ENCODE measurements around the gene SAA4.
"Not testable (repeated sequence)": the region's sequence is repeated elsewhere in the genome, so short reads cannot be mapped to it uniquely, and the experiment has no call there.

SAA4 gene

GRCh38 chr11:18259259-18259658 lies 22.7 kb upstream of the SAA4 start:
- DNase-seq (ENCODE audit: low read depth), result no peak
- TF ChIP-seq CTCF (IDR thresholded peaks at IDR 0.05; ENCODE audit: insufficient read depth, low read depth, low read length, missing control alignments), result no peak
- H3K4me3 ChIP-seq (ENCODE audit: low read depth, low read length), result no peak overlapping the region

GRCh38 chr11:18254781-18255361 lies 18.3 kb upstream of the SAA4 start:
- no peak for TF ChIP-seq CTCF (IDR thresholded peaks at IDR 0.05; ENCODE audit: insufficient read depth, low read depth, low read length, missing control alignments)
- H3K4me3 ChIP-seq (ENCODE audit: low read depth, low read length), result no peak overlapping the region
- no peak for DNase-seq (ENCODE audit: low read depth)

- no peak for TF ChIP-seq CTCF (IDR thresholded peaks at IDR 0.05; ENCODE audit: insufficient read depth, low read depth, low read length, missing control alignments)
- DNase-seq (ENCODE audit: low read depth), result no peak
These were observed 17.3 kb upstream of the SAA4 start for GRCh38 chr11:18253778-18254338.

GRCh38 chr11:18253233-18253632 lies 16.6 kb upstream of the SAA4 start:
- H3K4me3 ChIP-seq (ENCODE audit: low read depth, low read length), result no peak overlapping the region
- DNase-seq (ENCODE audit: low read depth), result no peak
- no peak for TF ChIP-seq CTCF (IDR thresholded peaks at IDR 0.05; ENCODE audit: insufficient read depth, low read depth, low read length, missing control alignments)

More at GRCh38 chr11:18253778-18254338, 17.3 kb upstream of the SAA4 start:
- no peak overlapping the region for H3K4me3 ChIP-seq (ENCODE audit: low read depth, low read length)

GRCh38 chr11:18248561-18248960 lies 12.0 kb upstream of the SAA4 start, which contains the start of gene SAA2:
TSS of gene SAA2 (minus strand) at chr11:18248668. CDS start at chr11:18248011, 657 bp downstream.
- no peak for DNase-seq (ENCODE audit: low read depth)
- TF ChIP-seq CTCF (IDR thresholded peaks at IDR 0.05; ENCODE audit: insufficient read depth, low read depth, low read length, missing control alignments), result no peak
- H3K4me3 ChIP-seq (ENCODE audit: low read depth, low read length), result no peak within 1 kb of the TSS

GRCh38 chr11:18247191-18247581 lies 10.6 kb upstream of the SAA4 start:
- H3K4me3 ChIP-seq (ENCODE audit: low read depth, low read length); DNase-seq (ENCODE audit: low read depth): not testable (repeated sequence)

- peak; percentile 87 for DNase-seq (ENCODE audit: low read depth)
- peak overlapping the region; percentile 44 for H3K4me3 ChIP-seq (ENCODE audit: low read depth, low read length)
These were observed 10.0 kb upstream of the SAA4 start for GRCh38 chr11:18246379-18247190.

Measured in GM12865 (cell line).